ENCODE data around the gene SLC35F6.

The SLC35F6 gene

GRCh38 chr2:26770986-26771586 is 7.0 kb downstream of the SLC35F6 start:
- Histone ChIP-seq H3K27ac (ENCODE audit: low read depth, low read length) (no peak overlapping the region), H3K9me3 (ENCODE audit: control insufficient read depth, insufficient read depth, low read depth, low read length) (no peaks in the 10 kb centered on the region), H3K9ac (ENCODE audit: low read length) (no peak overlapping the region), H3K4me1 (ENCODE audit: control insufficient read depth, insufficient read depth, low read length) (peaks cover 21% of the 10 kb centered on the region; the same call in 1 of the 2 replicates), H3K27me3 (ENCODE audit: control insufficient read depth, insufficient read depth, low read length) (no peaks in the 10 kb centered on the region), H3K4me3 (ENCODE audit: low read depth, low read length) (no peak overlapping the region), H3K36me3 (ENCODE audit: control insufficient read depth, insufficient read depth, low read length) (peaks cover 24% of the 10 kb centered on the region)

- no peak overlapping the region for H3K9ac ChIP-seq (ENCODE audit: low read length)
- H3K27me3 ChIP-seq (ENCODE audit: control insufficient read depth, insufficient read depth, low read length) = no peaks in the 10 kb centered on the region
- H3K4me1 ChIP-seq (ENCODE audit: control insufficient read depth, insufficient read depth, low read length) = peaks cover 12% of the 10 kb centered on the region; the same call in 1 of the 2 replicates
- no peak overlapping the region for H3K4me3 ChIP-seq (ENCODE audit: low read depth, low read length)
- no peak overlapping the region for H3K27ac ChIP-seq (ENCODE audit: low read depth, low read length)
- H3K36me3 ChIP-seq (ENCODE audit: control insufficient read depth, insufficient read depth, low read length) = peaks cover 36% of the 10 kb centered on the region
- no peaks in the 10 kb centered on the region for H3K9me3 ChIP-seq (ENCODE audit: control insufficient read depth, insufficient read depth, low read depth, low read length)
Measured at GRCh38 chr2:26772064-26773001, 8.2 kb downstream of the SLC35F6 start.

GRCh38 chr2:26776195-26776800 is 12.2 kb downstream of the SLC35F6 start:
- Histone ChIP-seq H3K9me3 (ENCODE audit: control insufficient read depth, insufficient read depth, low read depth, low read length) (no peaks in the 10 kb centered on the region), H3K27me3 (ENCODE audit: control insufficient read depth, insufficient read depth, low read length) (no peaks in the 10 kb centered on the region), H3K9ac (ENCODE audit: low read length) (no peak overlapping the region), H3K36me3 (ENCODE audit: control insufficient read depth, insufficient read depth, low read length) (peaks cover 72% of the 10 kb centered on the region), H3K4me1 (ENCODE audit: control insufficient read depth, insufficient read depth, low read length) (no peaks in the 10 kb centered on the region; the same call in 1 of the 2 replicates), H3K4me3 (ENCODE audit: low read depth, low read length) (no peak overlapping the region), H3K27ac (ENCODE audit: low read depth, low read length) (no peak overlapping the region)

GRCh38 chr2:26778098-26778497 is 14.0 kb downstream of the SLC35F6 start:
- H3K27me3 ChIP-seq (ENCODE audit: control insufficient read depth, insufficient read depth, low read length) = no peaks in the 10 kb centered on the region
- peaks cover 71% of the 10 kb centered on the region for H3K36me3 ChIP-seq (ENCODE audit: control insufficient read depth, insufficient read depth, low read length)
- no peak overlapping the region for H3K4me3 ChIP-seq (ENCODE audit: low read depth, low read length)
- no peaks in the 10 kb centered on the region for H3K9me3 ChIP-seq (ENCODE audit: control insufficient read depth, insufficient read depth, low read depth, low read length)
- no peak overlapping the region for H3K9ac ChIP-seq (ENCODE audit: low read length)
- no peaks in the 10 kb centered on the region for H3K4me1 ChIP-seq (ENCODE audit: control insufficient read depth, insufficient read depth, low read length)
- no peak overlapping the region for H3K27ac ChIP-seq (ENCODE audit: low read depth, low read length)

GRCh38 chr2:26778507-26778906 is 14.4 kb downstream of the SLC35F6 start:
- Histone ChIP-seq H3K9me3 (ENCODE audit: control insufficient read depth, insufficient read depth, low read depth, low read length) (no peaks in the 10 kb centered on the region), H3K36me3 (ENCODE audit: control insufficient read depth, insufficient read depth, low read length) (peaks cover 71% of the 10 kb centered on the region), H3K4me3 (ENCODE audit: low read depth, low read length) (no peak overlapping the region), H3K27me3 (ENCODE audit: control insufficient read depth, insufficient read depth, low read length) (no peaks in the 10 kb centered on the region), H3K4me1 (ENCODE audit: control insufficient read depth, insufficient read depth, low read length) (no peaks in the 10 kb centered on the region), H3K27ac (ENCODE audit: low read depth, low read length) (no peak overlapping the region), H3K9ac (ENCODE audit: low read length) (no peak overlapping the region)

GRCh38 chr2:26780203-26780760 is 16.2 kb downstream of the SLC35F6 start:
- Histone ChIP-seq H3K9me3 (ENCODE audit: control insufficient read depth, insufficient read depth, low read depth, low read length) (no peaks in the 10 kb centered on the region), H3K36me3 (ENCODE audit: control insufficient read depth, insufficient read depth, low read length) (peaks cover 58% of the 10 kb centered on the region), H3K27me3 (ENCODE audit: control insufficient read depth, insufficient read depth, low read length) (no peaks in the 10 kb centered on the region), H3K9ac (ENCODE audit: low read length) (no peak overlapping the region), H3K4me3 (ENCODE audit: low read depth, low read length) (no peak overlapping the region), H3K4me1 (ENCODE audit: control insufficient read depth, insufficient read depth, low read length) (no peaks in the 10 kb centered on the region), H3K27ac (ENCODE audit: low read depth, low read length) (no peak overlapping the region)

GRCh38 chr2:26782876-26783704 is 19.0 kb downstream of the SLC35F6 start:
- no peaks in the 10 kb centered on the region for H3K9me3 ChIP-seq (ENCODE audit: control insufficient read depth, insufficient read depth, low read depth, low read length)
- H3K4me1 ChIP-seq (ENCODE audit: control insufficient read depth, insufficient read depth, low read length) = peaks cover 2% of the 10 kb centered on the region; the same call in 1 of the 2 replicates
- no peak overlapping the region for H3K27ac ChIP-seq (ENCODE audit: low read depth, low read length)
- no peaks in the 10 kb centered on the region for H3K27me3 ChIP-seq (ENCODE audit: control insufficient read depth, insufficient read depth, low read length)
- H3K36me3 ChIP-seq (ENCODE audit: control insufficient read depth, insufficient read depth, low read length) = peaks cover 33% of the 10 kb centered on the region
- no peak overlapping the region for H3K4me3 ChIP-seq (ENCODE audit: low read depth, low read length)
- no peak overlapping the region for H3K9ac ChIP-seq (ENCODE audit: low read length)

- Histone ChIP-seq H3K27me3 (ENCODE audit: control insufficient read depth, insufficient read depth, low read length) (no peaks in the 10 kb centered on the region), H3K36me3 (ENCODE audit: control insufficient read depth, insufficient read depth, low read length) (peaks cover 33% of the 10 kb centered on the region), H3K9ac (ENCODE audit: low read length) (no peak overlapping the region), H3K27ac (ENCODE audit: low read depth, low read length) (no peak overlapping the region), H3K9me3 (ENCODE audit: control insufficient read depth, insufficient read depth, low read depth, low read length) (no peaks in the 10 kb centered on the region), H3K4me1 (ENCODE audit: control insufficient read depth, insufficient read depth, low read length) (peaks cover 2% of the 10 kb centered on the region; the same call in 1 of the 2 replicates), H3K4me3 (ENCODE audit: low read depth, low read length) (0 out of 2 replicates have a peak overlapping the region, but pooled peaks have one; percentile 42)
Measured at GRCh38 chr2:26784570-26785234, 20.6 kb downstream of the SLC35F6 start.

- peak within 1 kb of the TSS; percentile 56; the same call in 1 of the 2 replicates for H3K27ac ChIP-seq (ENCODE audit: low read depth, low read length)
- no peaks in the 10 kb centered on the region; the same call in 1 of the 2 replicates for H3K9me3 ChIP-seq (ENCODE audit: control insufficient read depth, insufficient read depth, low read depth, low read length)
- H3K4me1 ChIP-seq (ENCODE audit: control insufficient read depth, insufficient read depth, low read length) = peaks cover 2% of the 10 kb centered on the region; the same call in 1 of the 2 replicates
- H3K9ac ChIP-seq (ENCODE audit: low read length) = peak within 1 kb of the TSS; percentile 89
- peak within 1 kb of the TSS; percentile 90 for H3K4me3 ChIP-seq (ENCODE audit: low read depth, low read length)
- no peaks in the 10 kb centered on the region for H3K27me3 ChIP-seq (ENCODE audit: control insufficient read depth, insufficient read depth, low read length)
- peaks cover 29% of the 10 kb centered on the region for H3K36me3 ChIP-seq (ENCODE audit: control insufficient read depth, insufficient read depth, low read length)
Measured at GRCh38 chr2:26785431-26786206, 21.5 kb downstream of the SLC35F6 start, which contains the start of gene CENPA. TSS of gene CENPA (plus strand) at chr2:26786056. CDS start at chr2:26786197, 141 bp downstream.

All from HUES6 (cell line).